ENCODE results near the gene NPW.

DNA sequence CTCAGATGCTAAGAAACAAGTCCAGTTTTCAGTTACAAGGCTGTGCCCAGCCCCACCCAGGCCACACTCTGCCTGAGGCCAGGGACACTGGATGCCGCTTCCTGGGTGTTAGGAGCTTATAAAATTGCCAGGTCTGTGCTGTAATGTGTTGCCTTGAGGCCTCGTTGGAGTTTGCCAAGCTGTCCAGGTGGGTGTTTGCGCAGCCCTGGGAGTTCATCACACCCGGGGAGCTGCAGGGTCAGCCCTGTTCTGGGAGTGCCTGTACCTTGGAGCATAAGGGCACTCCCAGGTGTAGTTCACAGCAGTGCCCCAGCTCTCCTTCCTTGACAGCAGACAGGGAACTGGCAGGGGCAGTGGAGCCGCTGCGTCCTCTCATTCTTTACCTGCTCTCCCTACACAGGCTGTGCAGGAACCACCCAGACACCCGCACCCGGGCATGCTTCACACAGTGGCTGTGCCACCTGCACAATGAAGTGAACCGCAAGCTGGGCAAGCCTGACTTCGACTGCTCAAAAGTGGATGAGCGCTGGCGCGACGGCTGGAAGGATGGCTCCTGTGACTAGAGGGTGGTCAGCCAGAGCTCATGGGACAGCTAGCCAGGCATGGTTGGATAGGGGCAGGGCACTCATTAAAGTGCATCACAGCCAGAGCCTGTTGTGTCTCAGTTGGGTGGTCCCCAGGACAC is 34.0 kb upstream of the NPW start:
- TF ChIP-seq, protein P1, sequence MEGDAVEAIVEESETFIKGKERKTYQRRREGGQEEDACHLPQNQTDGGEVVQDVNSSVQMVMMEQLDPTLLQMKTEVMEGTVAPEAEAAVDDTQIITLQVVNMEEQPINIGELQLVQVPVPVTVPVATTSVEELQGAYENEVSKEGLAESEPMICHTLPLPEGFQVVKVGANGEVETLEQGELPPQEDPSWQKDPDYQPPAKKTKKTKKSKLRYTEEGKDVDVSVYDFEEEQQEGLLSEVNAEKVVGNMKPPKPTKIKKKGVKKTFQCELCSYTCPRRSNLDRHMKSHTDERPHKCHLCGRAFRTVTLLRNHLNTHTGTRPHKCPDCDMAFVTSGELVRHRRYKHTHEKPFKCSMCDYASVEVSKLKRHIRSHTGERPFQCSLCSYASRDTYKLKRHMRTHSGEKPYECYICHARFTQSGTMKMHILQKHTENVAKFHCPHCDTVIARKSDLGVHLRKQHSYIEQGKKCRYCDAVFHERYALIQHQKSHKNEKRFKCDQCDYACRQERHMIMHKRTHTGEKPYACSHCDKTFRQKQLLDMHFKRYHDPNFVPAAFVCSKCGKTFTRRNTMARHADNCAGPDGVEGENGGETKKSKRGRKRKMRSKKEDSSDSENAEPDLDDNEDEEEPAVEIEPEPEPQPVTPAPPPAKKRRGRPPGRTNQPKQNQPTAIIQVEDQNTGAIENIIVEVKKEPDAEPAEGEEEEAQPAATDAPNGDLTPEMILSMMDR (conservative IDR thresholded peaks at IDR 0.05 in 1 of 2, IDR thresholded peaks at IDR 0.05 in 1 of 2; ENCODE audit: low read depth in 1 of 2, low read length in 2 of 2) = no peak
- no peak for TF ChIP-seq EZH2 (IDR thresholded peaks at IDR 0.05; ENCODE audit: low read length, missing control alignments)
